HG02852 (cell line): ENCODE results near the gene BBS12.
A peak's percentile ranks its signal among the peaks of the same experiment; 100 is the strongest.

Source experiments
- ATAC-seq: cut with Tn5 transposase; IDR thresholded peaks from one replicate; pipeline ENCODE4 v1.9.1; 2021; ENCODE audit warnings: mild to moderate bottlenecking, moderate library complexity; ENCODE audit not compliant: unreplicated experiment

The BBS12 gene

GRCh38 chr4:122712782-122713181, 19.7 kb upstream of the BBS12 start:
- ATAC-seq = no peak

GRCh38 chr4:122715221-122715620, 17.3 kb upstream of the BBS12 start:
- ATAC-seq = no peak

GRCh38 chr4:122716825-122717448, 15.6 kb upstream of the BBS12 start:
- ATAC-seq = peak; percentile 92

- ATAC-seq = no peak
Observed at GRCh38 chr4:122718281-122718680, 14.2 kb upstream of the BBS12 start.

GRCh38 chr4:122722256-122722655, 10.2 kb upstream of the BBS12 start:
- no peak for ATAC-seq

- ATAC-seq = no peak
Observed at GRCh38 chr4:122728856-122729255, 3.6 kb upstream of the BBS12 start.

- ATAC-seq = no peak
Observed at GRCh38 chr4:122731676-122732075, 828 bp upstream of the BBS12 start.

- ATAC-seq = no peak
Observed at GRCh38 chr4:122733787-122734120, 1.2 kb downstream of the BBS12 start.

GRCh38 chr4:122739174-122739573, 6.7 kb downstream of the BBS12 start:
- no peak for ATAC-seq

- no peak for ATAC-seq
Observed at GRCh38 chr4:122742933-122743829, 10.7 kb downstream of the BBS12 start.

- no peak for ATAC-seq
Observed at GRCh38 chr4:122744229-122744628, 11.7 kb downstream of the BBS12 start.

- ATAC-seq = no peak
Observed at GRCh38 chr4:122746485-122746965, 14.0 kb downstream of the BBS12 start.

- no peak for ATAC-seq
Observed at GRCh38 chr4:122747068-122747467, 14.6 kb downstream of the BBS12 start.

GRCh38 chr4:122747883-122748282, 15.4 kb downstream of the BBS12 start:
- no peak for ATAC-seq

GRCh38 chr4:122749704-122750454, 17.4 kb downstream of the BBS12 start:
- no peak for ATAC-seq

GRCh38 chr4:122755675-122756074, 23.2 kb downstream of the BBS12 start:
- ATAC-seq = no peak

- ATAC-seq = no peak
Observed at GRCh38 chr4:122758033-122758432, 25.5 kb downstream of the BBS12 start.

GRCh38 chr4:122759639-122760310, 27.3 kb downstream of the BBS12 start:
- no peak for ATAC-seq

GRCh38 chr4:122762520-122762919, 30.0 kb downstream of the BBS12 start:
- peak; percentile 32 for ATAC-seq

GRCh38 chr4:122762966-122763716, 30.6 kb downstream of the BBS12 start:
- no peak for ATAC-seq
